ENCODE measurements around the gene KLF11. TPM values are rescaled to one million over a fixed set of nuclear protein-coding genes. Genes with fewer than 3 reads are reported as not detected.

Gene KLF11
- 11.1 TPM for total RNA-seq

DNA sequence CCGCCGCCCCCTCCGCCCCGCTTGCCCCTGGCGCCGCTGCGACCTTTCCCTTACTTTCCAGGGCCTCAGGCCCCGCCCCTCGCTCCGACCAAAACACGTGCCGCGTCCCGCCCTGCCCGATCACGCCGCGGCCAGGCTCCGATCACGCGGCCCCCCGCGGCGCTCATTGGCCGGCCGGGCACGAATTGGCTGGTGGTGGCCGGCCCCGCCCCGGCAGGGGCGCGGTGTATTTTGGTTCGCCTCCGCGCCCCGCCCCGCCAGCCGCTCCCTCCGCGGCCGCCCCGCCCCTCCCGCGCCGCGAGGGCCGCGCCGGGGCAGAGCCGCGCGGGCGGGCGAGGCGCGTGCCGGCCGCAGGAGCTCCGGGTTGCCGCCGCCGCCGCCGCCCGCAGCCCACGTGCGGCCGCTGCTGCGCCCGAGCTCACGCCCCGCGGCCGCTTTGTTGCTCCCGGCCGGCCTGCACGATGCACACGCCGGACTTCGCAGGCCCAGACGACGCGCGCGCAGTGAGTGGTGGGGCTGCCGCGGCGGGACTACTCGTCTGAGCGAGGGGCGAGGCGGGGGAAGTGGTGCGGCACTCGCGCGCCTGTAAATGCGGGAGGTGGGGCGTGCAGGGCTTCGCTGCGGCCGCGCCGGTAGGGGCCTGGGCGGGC is at the start of gene KLF11:
Gene KLF11 (plus strand): TSS at position 295 of the 650 bp plus-strand sequence. CDS start 167 bp downstream, at position 462.

DNA sequence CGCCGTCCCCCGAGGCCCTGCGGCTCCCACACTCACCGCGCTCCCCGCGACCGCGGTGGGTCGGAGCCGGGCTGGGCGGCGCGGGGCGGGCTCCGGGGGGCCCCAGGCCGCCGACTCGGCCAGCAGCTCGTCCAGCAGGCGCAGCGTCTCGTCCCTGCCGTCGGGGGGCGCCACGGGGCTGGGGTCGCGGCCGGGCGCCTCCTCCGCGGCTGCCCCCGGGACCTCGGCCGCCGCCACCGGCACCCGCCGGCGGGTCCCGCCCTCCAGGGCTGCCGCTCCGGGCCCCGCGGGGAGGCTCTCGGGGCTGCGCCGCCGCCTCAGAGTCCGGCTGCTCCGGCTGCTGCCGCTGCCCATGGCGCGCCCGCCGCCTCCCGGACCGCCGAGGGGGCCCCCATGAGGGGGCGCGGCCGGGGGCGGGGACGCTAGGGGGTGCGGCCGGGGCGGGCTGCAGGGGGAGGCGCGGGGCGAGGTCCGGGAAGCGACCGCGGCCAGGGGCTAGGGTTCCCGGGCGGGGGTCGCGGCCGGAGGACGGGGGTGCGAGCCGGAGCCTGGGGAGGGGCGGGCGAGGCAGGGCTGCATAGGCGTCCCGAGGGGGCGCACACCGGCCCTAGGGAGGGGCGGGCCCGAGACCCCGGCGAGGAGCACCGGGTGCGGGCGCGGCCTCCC is 36.7 kb downstream of the KLF11 start, which contains the start of gene CYS1:
Gene CYS1 (minus strand): TSS at position 542 of the 666 bp plus-strand sequence. CDS start 188 bp downstream, at position 354.

Small RNA genes within 50 kb of the gene (small RNA-seq; reads per million reads assigned to genes)
- not detected for gene RF00568

Other genes with a start within 250 kb of the KLF11 start
- 45.2 TPM for gene TAF1B, start 200.1 kb upstream of the KLF11 start, total RNA-seq
- gene GRHL1, start 91.9 kb upstream of the KLF11 start, total RNA-seq = 10.6 TPM
- gene CYS1, start 36.9 kb downstream of the KLF11 start, total RNA-seq = 1.2 TPM
- gene RRM2, start 79.2 kb downstream of the KLF11 start, total RNA-seq = 14.1 TPM

Data from diencephalon (tissue), 1 donor.